ENCODE results near the gene DLG1. TPM values are rescaled to one million over a fixed set of nuclear protein-coding genes. Genes with fewer than 3 reads are reported as not detected.

The DLG1 gene
- total RNA-seq, 2 experiments from 2014 or later: 72.2 to 81.6 TPM

DNA sequence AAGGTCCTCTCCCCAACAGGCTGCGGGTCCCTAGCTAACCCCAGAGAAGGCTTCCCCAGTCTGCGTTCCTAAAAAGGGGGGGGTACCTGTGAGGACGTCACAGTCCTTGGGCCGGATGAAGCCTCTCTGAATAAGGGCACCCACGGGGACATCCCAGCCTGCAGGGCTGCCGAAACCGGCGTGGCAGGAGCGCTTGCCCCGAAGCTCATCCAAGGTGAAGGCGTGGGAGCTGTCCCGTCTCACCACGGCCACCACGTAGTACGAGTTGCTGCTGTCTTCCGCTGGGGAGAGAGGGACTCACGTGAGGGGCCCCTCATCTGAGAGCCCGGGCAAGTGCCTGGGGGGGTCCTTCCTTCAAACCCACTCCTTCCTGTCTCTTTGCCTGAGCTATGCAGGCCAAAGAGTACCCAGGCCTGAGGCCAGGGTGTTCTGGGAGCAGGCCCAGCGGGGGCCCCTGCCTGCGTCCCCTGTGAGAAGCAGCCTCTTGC lies 288.8 kb downstream of the DLG1 start:
- no peaks in the 10 kb centered on the region for H3K36me3 Mint-ChIP-seq (ENCODE audit: low read depth)
- no peaks in the 10 kb centered on the region for H3K27me3 Mint-ChIP-seq
- POLR2A ChIA-PET: no interaction called here
- CTCF ChIA-PET: interaction anchor here (2.0 kb wide), 1 partner anchor 19 kb away, joined by 4 read pairs; the partner anchor contains the start of gene MELTF
- peaks cover 6% of the 10 kb centered on the region for H3K4me1 Mint-ChIP-seq
- no peak overlapping the region for H3K27ac Mint-ChIP-seq
- DNase-seq: no peak
- H3K4me3 Mint-ChIP-seq: no peak overlapping the region
- no peaks in the 10 kb centered on the region for H3K9me3 Mint-ChIP-seq

DNA sequence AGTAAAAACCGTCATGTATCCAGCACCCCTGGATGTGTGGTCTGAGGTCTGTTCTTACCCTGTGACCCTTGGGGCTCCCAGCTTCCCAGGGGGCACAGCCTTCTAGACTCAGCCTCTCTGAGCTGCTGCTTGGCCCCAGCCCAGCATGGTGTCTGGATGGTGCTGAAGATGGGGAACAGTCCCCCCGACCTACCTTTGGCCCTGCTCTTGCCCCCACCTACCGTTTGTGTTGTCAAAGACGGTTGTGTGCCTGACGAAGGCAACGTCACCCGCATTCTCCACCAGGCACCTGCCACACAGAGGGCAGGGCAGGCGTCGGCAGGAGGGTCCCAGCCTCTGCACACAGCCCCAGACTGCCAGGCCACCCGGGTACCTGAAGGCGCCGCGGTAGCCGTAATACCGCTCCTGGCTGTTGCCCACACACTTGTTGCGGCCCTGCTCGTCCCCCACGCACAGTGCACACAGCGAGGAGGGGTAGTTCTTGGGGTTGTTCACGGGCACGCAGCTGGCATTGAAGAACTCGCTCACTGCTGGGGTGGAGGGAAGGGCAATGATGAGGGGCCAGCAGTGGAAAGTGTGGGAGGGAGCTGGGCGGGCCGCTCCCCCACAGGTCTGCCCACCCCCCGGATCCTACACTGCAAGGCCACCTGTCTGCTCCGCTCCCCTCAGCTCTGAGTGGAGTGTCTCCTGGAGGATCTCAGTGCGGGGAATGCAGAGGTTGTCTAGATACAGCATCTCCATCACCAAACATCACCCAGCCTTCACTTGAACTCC lies 289.8 kb downstream of the DLG1 start:
- Mint-ChIP-seq H3K27ac (peak overlapping the region; percentile 25), H3K4me1 (peaks cover 15% of the 10 kb centered on the region)
- DNase-seq: no peak

DNA sequence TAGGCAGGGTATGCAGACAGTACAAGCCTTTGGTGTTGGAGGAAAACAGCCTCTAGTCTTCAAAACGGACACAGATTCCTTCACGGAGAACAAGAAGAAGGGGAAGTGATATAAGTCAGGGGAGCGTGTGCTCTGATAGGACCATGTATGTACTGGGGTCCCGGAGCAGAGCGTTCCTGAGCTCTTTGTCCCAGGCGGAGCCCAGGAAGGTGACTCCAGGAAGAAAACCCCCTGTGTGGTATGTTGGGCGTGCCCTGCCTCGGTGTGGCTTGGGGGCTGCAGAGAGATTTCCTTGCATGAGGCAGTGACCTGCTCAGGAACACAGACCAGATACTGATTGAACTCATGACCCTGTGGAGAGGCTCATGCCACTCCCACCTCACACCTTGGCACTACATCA lies 290.5 kb downstream of the DLG1 start:
- H3K27me3 Mint-ChIP-seq: no peaks in the 10 kb centered on the region
- DNase-seq: no peak
- H3K4me3 Mint-ChIP-seq: no peak overlapping the region
- ChIA-PET CTCF (no interaction called here), POLR2A (no interaction called here)
- H3K36me3 Mint-ChIP-seq (ENCODE audit: low read depth): no peaks in the 10 kb centered on the region
- no peaks in the 10 kb centered on the region for H3K9me3 Mint-ChIP-seq
- no peak overlapping the region for H3K27ac Mint-ChIP-seq
- peaks cover 15% of the 10 kb centered on the region for H3K4me1 Mint-ChIP-seq

More for the DNA sequence above, 289.8 kb downstream of the DLG1 start:
- no peak overlapping the region for H3K4me3 Mint-ChIP-seq
- H3K27me3 Mint-ChIP-seq: no peaks in the 10 kb centered on the region
- ChIA-PET POLR2A (no interaction called here), CTCF (interaction anchor here (2.0 kb wide), 1 partner anchor 20 kb away, joined by 4 read pairs; the partner anchor contains the start of gene MELTF)
- no peaks in the 10 kb centered on the region for H3K9me3 Mint-ChIP-seq
- no peaks in the 10 kb centered on the region for H3K36me3 Mint-ChIP-seq (ENCODE audit: low read depth)

DNA sequence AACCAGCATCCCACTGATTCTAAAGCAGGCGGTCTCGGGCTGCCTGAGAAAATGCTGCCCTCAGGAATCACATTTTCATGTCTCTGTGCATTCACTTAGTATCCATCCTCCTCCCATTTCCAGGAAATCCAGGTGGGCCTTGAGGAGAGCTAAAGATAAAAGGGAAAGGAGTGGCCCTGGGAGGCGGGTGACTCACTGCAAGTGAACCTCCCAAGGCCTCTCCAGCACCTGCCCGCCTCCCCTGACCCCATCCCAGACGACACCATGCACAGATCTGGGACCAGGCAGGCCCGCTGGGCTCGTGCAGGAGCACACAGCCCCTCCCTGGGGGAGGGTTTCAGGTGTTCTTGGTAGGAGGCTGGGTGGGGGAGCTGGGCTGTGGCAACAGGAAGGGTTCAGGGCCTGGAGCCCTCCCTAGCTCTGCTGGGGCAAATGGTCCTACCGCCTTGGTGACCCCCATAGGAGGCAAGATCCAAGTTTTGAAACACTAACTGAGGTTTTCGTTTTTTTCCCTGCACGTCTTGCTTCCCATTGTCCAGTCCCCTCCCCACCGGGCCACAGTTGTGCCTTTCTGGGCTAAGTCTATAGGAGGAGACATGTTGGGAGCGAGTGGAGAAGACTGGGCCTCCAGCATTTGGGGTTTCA lies 291.0 kb downstream of the DLG1 start:
- Mint-ChIP-seq H3K4me3 (no peak overlapping the region), H3K27me3 (no peaks in the 10 kb centered on the region), H3K4me1 (peaks cover 15% of the 10 kb centered on the region), H3K36me3 (ENCODE audit: low read depth) (no peaks in the 10 kb centered on the region), H3K9me3 (no peaks in the 10 kb centered on the region), H3K27ac (no peak overlapping the region)
- ChIA-PET CTCF (interaction anchor here (0.8 kb wide), 1 partner anchor 500 kb away, joined by 3 read pairs; no protein-coding TSS in a partner anchor), POLR2A (no interaction called here)
- no peak for DNase-seq

DNA sequence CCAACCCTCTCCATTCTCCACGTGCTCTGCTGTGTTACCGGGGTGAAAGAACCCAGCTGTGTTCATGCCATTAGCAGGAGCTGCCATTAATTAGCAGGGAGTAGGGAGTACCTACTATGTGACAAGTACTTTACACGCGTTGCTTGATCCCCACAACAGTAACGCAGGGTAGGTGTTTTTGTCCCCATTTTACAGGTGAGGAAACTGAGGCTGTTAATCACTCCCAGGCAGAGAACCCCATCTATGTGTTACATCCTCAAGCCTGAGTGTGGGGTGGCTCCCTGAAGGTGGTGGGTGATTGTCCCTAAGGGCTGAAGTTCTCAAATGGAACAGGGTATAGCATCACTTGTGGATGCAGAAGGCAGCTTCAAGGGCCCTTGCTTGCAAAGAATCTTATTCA lies 291.6 kb downstream of the DLG1 start:
- H3K4me1 Mint-ChIP-seq: peaks cover 15% of the 10 kb centered on the region
- no peak for DNase-seq
- no peaks in the 10 kb centered on the region for H3K9me3 Mint-ChIP-seq
- POLR2A ChIA-PET: no interaction called here
- H3K4me3 Mint-ChIP-seq: no peak overlapping the region
- no peak overlapping the region for H3K27ac Mint-ChIP-seq
- CTCF ChIA-PET: interaction anchor here (0.8 kb wide), 1 partner anchor 500 kb away, joined by 3 read pairs; no protein-coding TSS in a partner anchor
- H3K27me3 Mint-ChIP-seq: no peaks in the 10 kb centered on the region
- H3K36me3 Mint-ChIP-seq (ENCODE audit: low read depth): no peaks in the 10 kb centered on the region

DNA sequence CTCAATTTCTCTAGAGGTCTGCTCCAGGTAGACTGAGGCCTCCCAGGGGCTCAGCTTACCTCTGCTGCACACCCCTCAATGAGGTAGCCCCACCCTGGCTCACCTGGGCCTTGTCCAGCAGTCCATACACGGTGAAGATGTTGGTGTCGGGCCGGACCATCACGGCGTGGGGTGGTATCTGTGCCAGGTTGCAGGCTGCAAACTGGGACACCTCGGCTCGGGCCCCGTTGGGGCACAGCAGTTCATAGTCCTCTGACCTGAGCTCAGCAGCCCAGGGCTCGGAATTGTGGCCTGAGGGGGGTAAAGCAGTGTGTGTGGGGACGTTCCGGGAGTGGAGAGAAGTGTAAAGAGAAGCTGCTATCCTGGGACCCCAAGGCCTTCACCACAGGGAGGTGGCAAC lies 292.0 kb downstream of the DLG1 start:
- Mint-ChIP-seq H3K27ac (no peak overlapping the region), H3K9me3 (no peaks in the 10 kb centered on the region), H3K27me3 (no peaks in the 10 kb centered on the region), H3K4me1 (peaks cover 18% of the 10 kb centered on the region), H3K4me3 (no peak overlapping the region), H3K36me3 (ENCODE audit: low read depth) (no peaks in the 10 kb centered on the region)
- POLR2A ChIA-PET: no interaction called here
- no peak for DNase-seq
- CTCF ChIA-PET: interaction anchor here (0.8 to 1.0 kb wide), 3 partner anchors 64 to 499 kb away, joined by 3 to 5 read pairs (median 3); partner anchors contain the start of gene NCBP2

DNA sequence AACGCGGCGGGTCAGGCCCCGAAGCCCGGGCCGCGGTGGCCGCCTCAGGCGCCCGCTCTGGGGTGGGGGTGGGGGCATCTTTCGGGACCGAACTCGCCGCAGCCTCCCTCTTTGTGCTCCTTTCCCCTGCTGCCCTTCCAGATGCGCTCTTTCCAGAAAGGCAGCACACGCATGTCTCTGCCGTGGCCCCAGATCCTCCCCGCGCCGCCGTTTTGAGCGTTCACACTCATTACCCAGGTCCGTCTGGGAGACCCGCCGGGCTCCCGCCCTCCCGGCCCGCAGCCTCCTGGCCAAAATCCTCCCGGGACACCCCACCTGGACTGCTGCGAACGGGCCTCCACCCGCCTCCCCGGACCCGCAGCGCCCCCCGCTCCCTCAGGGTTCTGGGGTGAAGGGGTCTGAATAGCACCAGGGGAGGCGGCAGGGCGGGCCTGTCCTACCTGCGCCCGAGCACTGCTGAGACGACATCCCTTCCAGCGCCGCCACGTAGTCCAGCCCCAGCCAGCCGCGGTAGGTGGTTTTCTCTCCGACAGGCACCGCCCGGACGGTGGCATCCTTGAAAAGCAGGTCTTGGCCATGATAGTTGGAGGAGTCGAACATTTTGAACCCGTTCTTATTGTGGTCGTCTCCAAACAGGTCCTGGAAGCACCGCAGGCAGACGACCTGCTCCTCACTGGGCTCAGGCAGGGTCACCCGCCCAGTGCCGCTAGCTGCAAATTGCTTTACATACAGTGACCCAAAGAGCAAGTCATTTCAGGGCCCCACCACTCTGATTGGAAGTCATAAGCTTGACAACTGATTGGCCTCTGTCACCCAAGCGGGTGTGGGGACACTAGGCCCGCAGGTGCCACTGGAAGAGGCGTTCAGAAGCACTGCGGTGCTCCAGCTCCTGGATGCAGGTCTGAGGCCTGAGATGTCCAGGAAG lies 294.7 kb downstream of the DLG1 start:
- peak overlapping the region; percentile 90 for H3K27ac Mint-ChIP-seq
- H3K27me3 Mint-ChIP-seq: no peaks in the 10 kb centered on the region
- H3K4me1 Mint-ChIP-seq: peaks cover 18% of the 10 kb centered on the region
- H3K4me3 Mint-ChIP-seq: peak overlapping the region; percentile 80
- H3K36me3 Mint-ChIP-seq (ENCODE audit: low read depth): no peaks in the 10 kb centered on the region
- DNase-seq: peak; percentile 31
- no peaks in the 10 kb centered on the region for H3K9me3 Mint-ChIP-seq
- ChIA-PET POLR2A (interaction anchor here (0.7 kb wide), 1 partner anchor 9 kb away, joined by 3 read pairs; no protein-coding TSS in a partner anchor), CTCF (interaction anchor here (0.5 to 2.3 kb wide), 11 partner anchors 11 to 669 kb away, joined by 3 to 8 read pairs (median 3); partner anchors contain the start of genes MELTF and NCBP2)

DNA sequence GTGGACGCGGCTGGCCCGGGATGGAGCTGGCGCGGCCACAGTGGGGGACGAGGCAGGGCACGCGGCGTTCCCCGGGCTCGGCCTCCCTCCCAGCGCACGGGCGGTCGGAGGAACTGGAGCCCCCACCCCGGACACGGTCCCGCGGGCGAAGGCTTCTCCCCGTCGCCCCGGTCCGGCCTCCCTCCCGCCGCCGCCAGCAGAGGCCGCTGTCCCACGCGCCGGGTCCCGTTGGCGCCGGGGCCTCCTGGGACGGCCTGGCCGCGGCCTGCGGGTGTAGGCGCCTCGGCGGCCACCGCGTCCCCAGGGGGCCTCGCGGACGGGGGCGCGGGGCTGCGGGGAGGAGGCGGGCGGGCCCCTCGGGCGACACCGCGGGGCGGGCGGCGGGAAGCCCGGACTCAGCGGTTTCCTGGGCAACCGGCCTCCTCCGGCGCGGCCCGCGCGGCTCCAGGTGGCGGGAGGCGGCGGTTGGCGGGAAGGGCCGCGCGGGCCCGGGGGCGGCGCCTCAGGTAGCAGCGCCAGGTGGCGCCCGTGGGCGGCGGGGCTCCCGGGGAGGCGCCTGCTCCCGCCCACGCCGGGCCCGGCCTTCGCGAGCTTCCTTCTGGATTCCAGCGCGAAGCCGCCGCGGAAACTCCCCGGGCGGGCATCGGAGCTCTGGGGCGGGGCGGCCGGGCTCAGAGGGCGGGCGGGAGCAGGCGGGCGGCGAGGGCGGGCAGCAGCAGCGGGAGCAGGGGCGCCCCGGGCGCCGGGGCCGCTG lies 295.5 kb downstream of the DLG1 start:
- DNase-seq: peak; percentile 72
- H3K9me3 Mint-ChIP-seq: no peaks in the 10 kb centered on the region
- H3K27ac Mint-ChIP-seq: no peak overlapping the region
- POLR2A ChIA-PET: interaction anchor here (0.7 kb wide), 1 partner anchor 10 kb away, joined by 3 read pairs; no protein-coding TSS in a partner anchor
- H3K36me3 Mint-ChIP-seq (ENCODE audit: low read depth): no peaks in the 10 kb centered on the region
- peaks cover 18% of the 10 kb centered on the region for H3K4me1 Mint-ChIP-seq
- CTCF ChIA-PET: interaction anchor here (0.6 to 1.4 kb wide), 11 partner anchors 10 to 670 kb away, joined by 3 to 8 read pairs (median 3); partner anchors contain the start of genes MELTF and NCBP2
- no peak overlapping the region for H3K4me3 Mint-ChIP-seq
- H3K27me3 Mint-ChIP-seq: no peaks in the 10 kb centered on the region

DNA sequence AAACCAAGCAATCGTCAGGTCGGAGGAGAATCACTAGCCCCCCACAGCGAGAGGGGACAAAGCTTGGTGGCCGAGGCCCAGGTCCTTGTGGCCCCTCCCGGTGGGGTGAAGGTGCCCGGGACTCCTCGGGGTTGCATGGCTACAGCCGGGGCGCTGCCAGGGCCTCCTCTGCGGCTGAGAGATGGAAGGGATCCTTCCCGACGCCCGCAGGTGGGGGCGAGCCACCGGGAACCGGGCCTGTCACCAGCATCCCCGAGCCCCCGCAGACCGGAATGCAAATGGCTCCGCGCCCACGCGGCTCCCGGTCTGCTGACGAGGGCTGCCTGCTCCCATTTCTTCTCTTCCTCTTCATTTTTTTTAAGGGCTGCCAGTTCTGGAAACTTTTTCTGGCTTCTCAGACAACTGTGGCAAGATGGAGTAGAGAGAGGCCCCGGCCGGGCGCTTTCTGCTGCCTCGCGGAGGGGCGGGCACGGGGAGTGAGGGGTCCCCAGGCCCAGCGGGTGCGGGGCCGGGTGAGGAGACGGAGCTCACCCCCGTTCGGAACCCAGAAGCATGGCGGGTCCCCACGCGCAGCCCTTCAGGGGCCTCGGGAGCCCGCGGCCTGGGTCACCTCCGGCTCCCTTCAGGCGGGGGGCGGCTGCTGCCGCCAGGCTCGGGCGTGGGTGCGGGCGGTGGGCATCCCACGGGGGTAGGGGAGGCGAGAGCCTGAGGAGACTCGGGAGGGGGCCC lies 296.3 kb downstream of the DLG1 start:
- H3K27ac Mint-ChIP-seq: peak overlapping the region; percentile 83
- POLR2A ChIA-PET: no interaction called here
- CTCF ChIA-PET: interaction anchor here (0.6 to 1.0 kb wide), 4 partner anchors 19 to 556 kb away, joined by 3 to 4 read pairs (median 3); no protein-coding TSS in a partner anchor
- H3K36me3 Mint-ChIP-seq (ENCODE audit: low read depth): no peaks in the 10 kb centered on the region
- peak overlapping the region; percentile 74 for H3K4me3 Mint-ChIP-seq
- no peak for DNase-seq
- no peaks in the 10 kb centered on the region for H3K9me3 Mint-ChIP-seq
- H3K27me3 Mint-ChIP-seq: no peaks in the 10 kb centered on the region
- peaks cover 18% of the 10 kb centered on the region for H3K4me1 Mint-ChIP-seq

DNA sequence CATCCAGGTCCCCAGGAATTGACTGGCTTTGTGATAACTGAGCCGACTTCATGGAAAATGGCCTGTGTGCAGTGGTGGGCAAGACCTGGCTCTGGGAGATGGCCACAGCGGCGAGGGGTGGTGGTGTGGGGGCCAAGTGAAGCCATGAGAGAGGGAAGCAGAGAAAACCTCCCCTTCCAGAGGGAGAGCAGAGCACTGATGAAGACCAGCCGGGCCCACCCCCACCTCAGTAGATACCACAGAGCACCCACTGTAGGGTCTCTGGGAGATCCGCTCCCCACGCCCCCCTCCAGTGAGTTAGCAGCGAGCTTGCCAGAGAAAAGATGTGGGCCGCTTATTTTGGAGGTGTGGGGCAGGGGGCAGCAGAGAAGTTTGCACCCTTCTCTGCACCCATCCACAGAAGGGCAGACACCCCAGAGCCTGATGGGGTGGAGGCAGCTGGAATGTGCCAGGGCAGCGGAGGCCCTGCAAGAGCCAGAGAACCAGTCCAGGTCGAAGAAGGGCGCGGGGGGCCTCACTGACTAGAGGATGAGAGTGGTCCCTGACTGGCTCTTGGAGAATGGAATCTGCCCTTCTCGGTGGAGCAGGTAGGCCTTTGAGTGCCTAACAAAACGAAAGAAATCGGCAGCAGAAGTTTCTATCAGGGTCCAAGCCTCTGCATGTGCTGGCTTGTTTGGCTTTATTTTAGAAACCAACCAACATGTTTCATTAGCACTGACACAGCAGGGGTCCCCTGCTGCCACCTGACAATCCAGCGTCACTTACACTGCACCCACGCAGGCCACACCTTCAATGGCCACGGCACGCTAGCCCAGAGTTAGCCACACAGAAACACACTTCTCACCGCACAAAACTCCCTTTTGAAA lies 297.1 kb downstream of the DLG1 start:
- Mint-ChIP-seq H3K4me1 (peaks cover 18% of the 10 kb centered on the region), H3K36me3 (ENCODE audit: low read depth) (no peaks in the 10 kb centered on the region), H3K27me3 (no peaks in the 10 kb centered on the region), H3K27ac (peak overlapping the region; percentile 83), H3K4me3 (peak overlapping the region; percentile 74), H3K9me3 (no peaks in the 10 kb centered on the region)
- no peak for DNase-seq
- CTCF ChIA-PET: interaction anchor here (1.0 kb wide), 1 partner anchor 20 kb away, joined by 3 read pairs; no protein-coding TSS in a partner anchor
- POLR2A ChIA-PET: no interaction called here

Data from activated CD4-positive, alpha-beta T cell treated with anti-CD3 and anti-CD28 coated beads, Interleukin-2, amount 10 ng/mL, durations not matched to agents 7 days and 5 days (primary cell).